Vagina (tissue), 2 donors: ENCODE results near the gene TAGLN3.

Experiments
- CTCF ChIP-seq, 3 experiments: fragments of 450-650 bp in 2 of 3; fragments of 200-600 bp in 1 of 3; sonication (generic) in 1 of 3; IDR thresholded peaks; one replicate each; pipeline ENCODE4 v1.5.1; 2017 to 2019; ENCODE audit warnings: antibody characterized with exemption in 3 of 3, mild to moderate bottlenecking in 2 of 3, moderate library complexity in 2 of 3
- POLR2A ChIP-seq, 2 donors: fragments of 450-650 bp; IDR thresholded peaks; one replicate each; pipeline ENCODE4 v1.6.1; 2017; ENCODE audit warnings: antibody characterized with exemption in 2 of 2, mild to moderate bottlenecking in 2 of 2, moderate library complexity in 2 of 2
- POLR2AphosphoS5 ChIP-seq, 2 donors: sonication (generic); formaldehyde crosslinking; IDR thresholded peaks; one replicate each; pipeline ENCODE4 v1.9.0; 2017; ENCODE audit warnings: antibody characterized with exemption in 2 of 2, mild to moderate bottlenecking in 2 of 2, low read depth in 1 of 2; ENCODE audit not compliant: insufficient read depth in 1 of 2

GRCh38 chr3:111972891-111973290 is 25.8 kb upstream of the TAGLN3 start:
- TF ChIP-seq POLR2A (IDR thresholded peaks at IDR 0.05) (no peak), CTCF (IDR thresholded peaks at IDR 0.05) (no peak), POLR2AphosphoS5 (IDR thresholded peaks at IDR 0.05; ENCODE audit: insufficient read depth in 1 of 2, low read depth in 1 of 2) (no peak)
